Choroid plexus epithelial cell (primary cell): ENCODE results near the gene MSH2.

ENCODE experiments used
- DNase-seq: peaks from one replicate; pipeline ENCODE4 v3.0.0-alpha.2; 2010; ENCODE audit warnings: low read depth
- H3K4me3 ChIP-seq: 2 replicates; pipeline ENCODE4 v1.5.1; 2011; ENCODE audit warnings: low read depth, mild to moderate bottlenecking, control low read depth, low read length, moderate library complexity
- TF ChIP-seq, protein P1 (sequence below): conservative IDR thresholded peaks from 2 replicates; pipeline ENCODE4 v1.5.1; 2011; ENCODE audit warnings: low read depth, mild to moderate bottlenecking, control low read depth, inconsistent platforms, low read length, moderate library complexity

MSH2 gene

DNA sequence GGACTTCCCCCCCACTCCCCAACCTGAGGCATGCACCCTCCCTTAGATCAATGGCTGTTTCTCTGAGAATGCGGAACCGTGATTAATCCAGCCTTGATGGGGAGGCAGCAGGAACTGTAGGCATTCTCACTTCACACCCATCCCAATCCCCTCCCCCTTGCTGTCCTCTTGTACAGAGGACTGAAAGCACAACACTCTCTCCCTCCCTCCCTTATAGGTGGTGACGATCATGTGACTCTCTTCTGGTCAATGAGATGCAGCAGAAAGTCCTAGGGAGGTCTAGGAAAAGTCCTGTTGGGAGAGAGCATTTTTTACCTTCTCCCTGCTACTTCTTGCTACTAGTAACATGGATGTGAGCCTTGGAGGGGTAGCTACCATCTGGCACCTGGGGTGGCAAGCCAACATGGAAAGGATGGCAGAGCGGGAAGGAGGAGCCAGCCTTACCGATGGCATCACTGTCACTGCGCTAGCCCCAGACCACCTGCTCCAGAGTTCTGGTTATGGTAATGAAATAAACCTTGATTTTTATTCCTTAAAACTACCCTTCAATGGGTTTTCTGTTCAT is 106.9 kb downstream of the MSH2 start:
- no peak for DNase-seq
- H3K4me3 ChIP-seq: no peak overlapping the region
- TF ChIP-seq, protein P1, sequence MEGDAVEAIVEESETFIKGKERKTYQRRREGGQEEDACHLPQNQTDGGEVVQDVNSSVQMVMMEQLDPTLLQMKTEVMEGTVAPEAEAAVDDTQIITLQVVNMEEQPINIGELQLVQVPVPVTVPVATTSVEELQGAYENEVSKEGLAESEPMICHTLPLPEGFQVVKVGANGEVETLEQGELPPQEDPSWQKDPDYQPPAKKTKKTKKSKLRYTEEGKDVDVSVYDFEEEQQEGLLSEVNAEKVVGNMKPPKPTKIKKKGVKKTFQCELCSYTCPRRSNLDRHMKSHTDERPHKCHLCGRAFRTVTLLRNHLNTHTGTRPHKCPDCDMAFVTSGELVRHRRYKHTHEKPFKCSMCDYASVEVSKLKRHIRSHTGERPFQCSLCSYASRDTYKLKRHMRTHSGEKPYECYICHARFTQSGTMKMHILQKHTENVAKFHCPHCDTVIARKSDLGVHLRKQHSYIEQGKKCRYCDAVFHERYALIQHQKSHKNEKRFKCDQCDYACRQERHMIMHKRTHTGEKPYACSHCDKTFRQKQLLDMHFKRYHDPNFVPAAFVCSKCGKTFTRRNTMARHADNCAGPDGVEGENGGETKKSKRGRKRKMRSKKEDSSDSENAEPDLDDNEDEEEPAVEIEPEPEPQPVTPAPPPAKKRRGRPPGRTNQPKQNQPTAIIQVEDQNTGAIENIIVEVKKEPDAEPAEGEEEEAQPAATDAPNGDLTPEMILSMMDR: no peak

DNA sequence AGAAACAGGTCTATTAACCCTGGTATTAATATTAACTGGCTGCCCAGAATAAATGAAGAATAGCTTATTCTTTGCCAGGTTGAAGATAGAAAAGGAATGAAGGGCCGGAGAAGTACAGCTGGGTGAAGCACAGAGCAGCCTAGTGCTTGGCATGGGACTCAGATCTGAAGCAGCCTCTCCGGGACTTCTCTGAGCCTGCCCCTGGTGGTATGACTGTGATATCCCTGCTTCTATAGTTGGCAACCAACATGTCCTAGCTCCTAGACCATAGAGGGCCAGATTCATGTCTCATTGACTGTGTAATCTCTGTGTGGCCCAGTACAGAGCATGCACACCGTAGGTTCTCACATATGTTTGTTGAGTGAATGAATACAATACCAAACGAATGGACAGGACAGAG is 107.8 kb downstream of the MSH2 start:
- TF ChIP-seq, protein P1: peak; percentile 30
- no peak for DNase-seq
- H3K4me3 ChIP-seq: no peak overlapping the region

DNA sequence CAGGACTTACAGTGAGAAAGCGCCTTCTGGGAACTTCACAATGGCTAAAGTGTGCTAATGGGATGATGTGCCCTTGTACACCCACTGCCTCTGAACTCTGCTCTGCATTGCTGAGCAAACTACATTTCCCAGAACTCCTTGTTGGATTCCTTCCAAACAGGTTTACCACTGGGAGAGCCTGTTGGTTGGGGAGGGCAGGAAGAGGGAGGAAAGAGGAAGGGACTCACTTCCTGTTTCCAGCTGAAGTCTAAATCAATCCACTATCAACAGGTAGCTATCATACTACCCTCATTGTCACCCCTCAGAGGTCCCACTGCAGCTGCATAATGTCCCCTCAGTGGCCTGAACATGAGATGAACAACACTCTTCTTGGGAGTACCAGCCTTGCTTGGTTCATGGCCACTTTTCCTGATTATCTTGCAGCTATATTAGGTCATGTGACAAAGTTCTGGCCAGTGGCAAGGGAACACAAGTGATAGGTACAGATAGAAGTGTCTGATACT is 109.7 kb downstream of the MSH2 start:
- peak; percentile 58 for DNase-seq
- TF ChIP-seq, protein P1: no peak
- no peak overlapping the region for H3K4me3 ChIP-seq

DNA sequence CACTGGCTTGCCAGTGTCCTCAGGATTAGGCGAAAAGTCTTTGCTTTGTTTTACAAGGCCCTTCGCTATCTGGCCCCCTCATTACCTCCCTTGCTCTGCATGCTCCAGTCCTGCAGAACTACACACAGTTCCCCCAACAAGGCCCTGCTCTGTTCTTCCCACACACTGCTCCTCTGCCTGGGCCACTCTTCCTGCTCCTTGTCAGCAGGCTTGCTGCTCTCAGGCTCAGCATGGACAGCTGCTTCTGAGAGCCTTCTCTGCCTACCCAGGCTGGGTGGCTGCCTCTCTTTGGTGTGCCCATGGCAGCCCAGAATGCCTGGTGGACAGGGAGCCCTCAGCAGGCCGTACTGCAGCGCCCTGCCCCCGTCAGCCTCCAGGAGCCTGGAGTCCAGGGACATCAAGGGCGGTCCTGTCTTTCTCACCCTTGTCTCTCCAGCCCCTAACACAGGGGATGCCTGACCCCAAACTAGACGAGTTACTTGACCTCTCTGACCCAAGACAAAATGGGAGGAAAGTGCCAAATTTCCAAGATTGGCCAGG is 111.1 kb downstream of the MSH2 start:
- H3K4me3 ChIP-seq: no peak overlapping the region
- DNase-seq: no peak
- TF ChIP-seq, protein P1: no peak

DNA sequence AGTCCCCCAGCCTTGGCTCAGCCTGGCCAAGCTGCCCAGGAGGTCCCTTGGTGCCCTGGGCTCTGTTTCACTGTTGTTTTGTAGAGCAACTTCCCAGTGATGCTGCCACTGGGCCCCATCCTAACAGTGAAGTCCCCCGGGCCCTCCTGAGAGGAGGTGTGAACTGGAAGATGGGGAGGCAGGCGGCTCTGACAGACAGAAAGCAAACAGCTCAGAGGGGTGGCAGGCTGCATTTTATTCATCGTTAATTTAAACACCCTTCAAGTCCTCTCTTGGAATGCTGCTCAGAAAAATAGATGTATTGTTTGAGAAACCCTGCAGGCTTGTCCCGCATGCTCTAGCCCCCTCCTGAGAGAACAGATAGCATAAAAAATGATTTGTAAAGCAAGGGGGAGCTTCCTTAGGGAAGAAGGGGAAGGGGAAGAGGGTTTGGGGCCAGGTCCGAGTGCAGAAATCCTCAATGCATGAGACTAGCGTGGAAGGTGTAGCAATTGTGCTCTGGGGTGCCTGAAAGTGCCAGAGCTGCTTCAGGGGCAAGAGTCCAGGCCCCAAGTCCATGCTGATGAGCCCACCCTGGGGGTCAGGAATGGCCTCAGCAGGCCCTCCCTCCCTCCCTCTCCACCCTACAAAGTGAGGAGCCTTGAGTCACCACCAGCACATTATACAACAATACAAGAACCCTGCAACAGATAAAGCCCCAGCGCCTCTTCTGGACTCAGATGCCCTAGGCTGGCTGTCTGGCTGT is 113.6 kb downstream of the MSH2 start:
- no peak for DNase-seq
- no peak overlapping the region for H3K4me3 ChIP-seq
- TF ChIP-seq, protein P1: no peak

DNA sequence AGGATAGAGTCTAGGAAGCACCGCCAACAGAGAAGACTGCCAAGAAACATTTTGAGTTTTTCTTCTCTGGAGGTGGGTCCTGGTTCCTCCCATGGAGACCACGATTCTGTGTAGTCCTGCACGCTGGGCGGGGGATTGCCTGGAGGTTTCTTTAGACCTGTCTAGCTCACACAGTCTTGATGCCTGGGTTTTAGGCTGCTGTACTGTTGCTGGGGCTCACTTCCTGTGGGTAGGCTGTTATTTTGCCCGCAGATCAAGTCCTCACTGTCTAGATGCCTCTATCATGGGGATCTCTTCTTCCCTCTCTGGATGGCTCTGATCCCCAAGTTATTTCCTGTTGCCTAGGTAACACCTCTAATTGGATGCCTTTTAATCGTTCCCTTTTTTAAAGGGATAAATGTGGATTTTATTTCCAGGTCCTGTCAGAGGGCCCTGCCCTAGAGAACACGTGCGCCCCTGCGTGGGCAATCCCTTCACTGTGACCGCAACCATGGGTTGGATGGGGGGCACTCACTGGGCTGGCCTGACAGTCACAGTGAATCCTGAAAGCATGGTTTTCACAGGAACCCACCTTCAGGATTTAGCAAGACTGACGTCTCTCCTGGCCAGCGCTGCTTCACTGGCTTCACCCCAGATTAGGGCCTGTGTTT is 115.7 kb downstream of the MSH2 start:
- DNase-seq: no peak
- no peak overlapping the region for H3K4me3 ChIP-seq
- TF ChIP-seq, protein P1: no peak
